ENCODE data around the gene B4GALNT3.

B4GALNT3 gene

GRCh38 chr12:544142-544541 lies 84.4 kb downstream of the B4GALNT3 start:
- no peak for DNase-seq (ENCODE audit: low read depth)
- no peak overlapping the region for H3K4me3 ChIP-seq (ENCODE audit: low read length)
- TF ChIP-seq CTCF (conservative IDR thresholded peaks at IDR 0.05; ENCODE audit: low read depth, low read length), result no peak

GRCh38 chr12:544941-545635 lies 85.3 kb downstream of the B4GALNT3 start:
- DNase-seq (ENCODE audit: low read depth), result no peak
- H3K4me3 ChIP-seq (ENCODE audit: low read length), result no peak overlapping the region
- no peak for TF ChIP-seq CTCF (conservative IDR thresholded peaks at IDR 0.05; ENCODE audit: low read depth, low read length)

- no peak for DNase-seq (ENCODE audit: low read depth)
- H3K4me3 ChIP-seq (ENCODE audit: low read length), result no peak overlapping the region
- TF ChIP-seq CTCF (conservative IDR thresholded peaks at IDR 0.05; ENCODE audit: low read depth, low read length), result no peak
Measured at GRCh38 chr12:545835-546234, 86.1 kb downstream of the B4GALNT3 start.

GRCh38 chr12:546265-546919 lies 86.7 kb downstream of the B4GALNT3 start:
- DNase-seq (ENCODE audit: low read depth), result no peak
- no peak for TF ChIP-seq CTCF (conservative IDR thresholded peaks at IDR 0.05; ENCODE audit: low read depth, low read length)
- no peak overlapping the region for H3K4me3 ChIP-seq (ENCODE audit: low read length)

GRCh38 chr12:546920-547845 lies 87.4 kb downstream of the B4GALNT3 start:
- H3K4me3 ChIP-seq (ENCODE audit: low read length), result no peak overlapping the region
- peak; percentile 95 for TF ChIP-seq CTCF (conservative IDR thresholded peaks at IDR 0.05; ENCODE audit: low read depth, low read length)
- DNase-seq (ENCODE audit: low read depth), result no peak

- no peak for TF ChIP-seq CTCF (conservative IDR thresholded peaks at IDR 0.05; ENCODE audit: low read depth, low read length)
- DNase-seq (ENCODE audit: low read depth), result no peak
- no peak overlapping the region for H3K4me3 ChIP-seq (ENCODE audit: low read length)
Measured at GRCh38 chr12:547883-548470, 88.2 kb downstream of the B4GALNT3 start.

All from retinal pigment epithelial cell (primary cell).